HG02852 (cell line): ENCODE measurements around the gene FAM83C.
"Not testable (repeated sequence)": the region's sequence is repeated elsewhere in the genome, so short reads cannot be mapped to it uniquely, and the experiment has no call there.

Source experiments
- ATAC-seq: cut with Tn5 transposase; IDR thresholded peaks from one replicate; pipeline ENCODE4 v1.9.1; 2021; ENCODE audit warnings: mild to moderate bottlenecking, moderate library complexity; ENCODE audit not compliant: unreplicated experiment

Gene FAM83C

GRCh38 chr20:35270021-35270902, 22.0 kb downstream of the FAM83C start:
- ATAC-seq, result no peak

GRCh38 chr20:35269055-35269781, 23.0 kb downstream of the FAM83C start:
- no peak for ATAC-seq

GRCh38 chr20:35267092-35267491, 25.1 kb downstream of the FAM83C start:
- no peak for ATAC-seq

GRCh38 chr20:35264755-35265154, 27.5 kb downstream of the FAM83C start:
- ATAC-seq, result no peak

GRCh38 chr20:35263532-35264341, 28.5 kb downstream of the FAM83C start:
- no peak for ATAC-seq

GRCh38 chr20:35262731-35263531, 29.3 kb downstream of the FAM83C start:
- ATAC-seq, result not testable (repeated sequence)

- not testable (repeated sequence) for ATAC-seq
Measured at GRCh38 chr20:35262321-35262720, 29.9 kb downstream of the FAM83C start.

GRCh38 chr20:35260426-35260825, 31.8 kb downstream of the FAM83C start:
- ATAC-seq, result no peak

- no peak for ATAC-seq
Measured at GRCh38 chr20:35257175-35257909, 34.9 kb downstream of the FAM83C start.

GRCh38 chr20:35254448-35254999, 37.7 kb downstream of the FAM83C start:
- ATAC-seq, result no peak

- no peak for ATAC-seq
Measured at GRCh38 chr20:35253010-35253409, 39.2 kb downstream of the FAM83C start.

- not testable (repeated sequence) for ATAC-seq
Measured at GRCh38 chr20:35252598-35252997, 39.6 kb downstream of the FAM83C start.

- no peak for ATAC-seq
Measured at GRCh38 chr20:35252037-35252461, 40.2 kb downstream of the FAM83C start.

GRCh38 chr20:35251613-35251940, 40.6 kb downstream of the FAM83C start:
- no peak for ATAC-seq

GRCh38 chr20:35248641-35249475, 43.4 kb downstream of the FAM83C start:
- ATAC-seq, result no peak

- no peak for ATAC-seq
Measured at GRCh38 chr20:35246723-35247122, 45.5 kb downstream of the FAM83C start.

GRCh38 chr20:35243986-35244385, 48.2 kb downstream of the FAM83C start:
- ATAC-seq, result no peak

GRCh38 chr20:35243317-35243716, 48.9 kb downstream of the FAM83C start:
- no peak for ATAC-seq
